ENCODE measurements around the gene SCLY. TPM values are rescaled to one million over a fixed set of nuclear protein-coding genes. Genes with fewer than 3 reads are reported as not detected.

Gene SCLY
- total and polyA plus RNA-seq, 2 of the 8 experiments (the other 6 are each of a cell fraction or from before 2014, with no cell fraction given) = 79.0 to 79.5 TPM

GRCh38 chr2:238125127-238125885 lies 64.5 kb downstream of the SCLY start:
- no peak for FAIRE-seq
- TF ChIP-seq RXRA (IDR thresholded peaks at IDR 0.05; ENCODE audit: insufficient read depth, low read depth, low read length) (no peak), HDAC6 (IDR thresholded peaks at IDR 0.05; ENCODE audit: low read depth, low read length) (no peak), POLR2AphosphoS5 (IDR thresholded peaks at IDR 0.05; ENCODE audit: low read depth, low read length) (no peak), MAFK (IDR thresholded peaks at IDR 0.05; ENCODE audit: low read depth, low read length) (no peak), TBP (IDR thresholded peaks at IDR 0.05; ENCODE audit: low read depth, low read length) (no peak), TAF1 (IDR thresholded peaks at IDR 0.05; ENCODE audit: low read depth, low read length) (no peak), ATF3 (IDR thresholded peaks at IDR 0.05; ENCODE audit: insufficient read depth, low read depth, low read length) (no peak), ZNF274 (IDR thresholded peaks at IDR 0.05; ENCODE audit: borderline replicate concordance, extremely low read depth, low read length) (no peak), SUZ12 (IDR thresholded peaks at IDR 0.05; ENCODE audit: low read length) (no peak), SRF (IDR thresholded peaks at IDR 0.05; ENCODE audit: low read depth, low read length) (no peak)

More at GRCh38 chr2:238125127-238125885, 64.5 kb downstream of the SCLY start:
- Histone ChIP-seq H4K5ac (ENCODE audit: insufficient read length, low read depth, low read length) (no peak overlapping the region), H3K56ac (replicated peaks; ENCODE audit: insufficient read length, low read depth, low read length) (no peak overlapping the region), H4K20me1 (replicated peaks in 1 of 2; ENCODE audit: control insufficient read depth in 1 of 2, insufficient read depth in 2 of 2, low read length in 2 of 2) (peaks cover 0 to 14% of the 10 kb centered on the region in 2 experiments), H4K8ac (ENCODE audit: extremely low read depth, insufficient read depth, low read length) (no peak overlapping the region), H2AFZ (ENCODE audit: low read length) (no peak overlapping the region), H2BK15ac (ENCODE audit: low read length) (no peak overlapping the region), H2AK5ac (ENCODE audit: low read depth, low read length) (0 out of 2 replicates have a peak overlapping the region, but pooled peaks have one; percentile 94), H3K4me2 (ENCODE audit: insufficient read depth in 1 of 2, low read depth in 2 of 2, low read length in 2 of 2) (no peak overlapping the region), H3K4me3 (ENCODE audit: extremely low read depth in 1 of 4, insufficient read depth in 2 of 4, low read depth in 3 of 4, low read length in 4 of 4) (no peak overlapping the region), H3K4me1 (replicated peaks in 1 of 4; ENCODE audit: control insufficient read depth in 3 of 4, insufficient read depth in 4 of 4, low read length in 3 of 4) (peaks cover 0 to 17% (median under 1%) of the 10 kb centered on the region in 4 experiments; a peak in 2 of 7 replicates), H3K23me2 (ENCODE audit: low read depth, low read length) (peaks cover 15% of the 10 kb centered on the region), H4K91ac (replicated peaks; ENCODE audit: insufficient read length, low read length) (no peak overlapping the region), H3K79me1 (ENCODE audit: low read depth, low read length) (no peaks in the 10 kb centered on the region), H3K18ac (ENCODE audit: extremely low read depth, low read length) (no peak overlapping the region), H2BK20ac (ENCODE audit: low read length) (no peak overlapping the region), H3K27ac (ENCODE audit: low read depth, low read length) (no peak overlapping the region), H3K36me3 (ENCODE audit: control insufficient read depth in 2 of 4, insufficient read depth in 4 of 4, low read length in 3 of 4) (no peaks in the 10 kb centered on the region; a peak in 1 of 8 replicates), H2BK5ac (ENCODE audit: low read depth, low read length) (no peak overlapping the region; the same call in 1 of the 2 replicates), H3K79me2 (ENCODE audit: control insufficient read depth in 1 of 2, insufficient read depth in 2 of 2, low read length in 2 of 2) (no peaks in the 10 kb centered on the region), H2BK120ac (replicated peaks; ENCODE audit: low read depth, low read length) (no peak overlapping the region), H3K14ac (ENCODE audit: insufficient read length) (no peak overlapping the region), H3K4ac (replicated peaks; ENCODE audit: insufficient read length, low read depth, low read length) (no peak overlapping the region), H3K27me3 (replicated peaks in 1 of 4; ENCODE audit: control insufficient read depth in 3 of 4, extremely low read depth in 1 of 4, insufficient read depth in 3 of 4, low read length in 3 of 4) (no peaks in the 10 kb centered on the region; a peak in 1 of 7 replicates), H2BK12ac (ENCODE audit: low read depth, low read length) (no peak overlapping the region), H3K9me3 (ENCODE audit: insufficient read depth in 2 of 2, low read depth in 1 of 2, low read length in 1 of 2) (0 out of 4 replicates have a peak, but pooled peaks cover 0 to 4% of the 10 kb centered on the region in 2 experiments), H3K9ac (replicated peaks in 1 of 4; ENCODE audit: extremely low read depth in 1 of 4, low read depth in 3 of 4, low read length in 3 of 4) (no peak overlapping the region), H3K23ac (ENCODE audit: insufficient read length) (no peak overlapping the region)
- DNase-seq (ENCODE audit: low read depth in 1 of 2, low spot score in 2 of 2) = no peak
- ChIA-PET CTCF (ENCODE audit: partially characterized antibody) (interaction anchor here (1.6 kb wide), 1 partner anchor 14 kb away, joined by 4 read pairs; no protein-coding TSS in a partner anchor), POLR2A (ENCODE audit: partially characterized antibody) (interaction anchor here (1.1 to 1.8 kb wide), 2 partner anchors 9 to 24 kb away, joined by 3 to 4 read pairs; no protein-coding TSS in a partner anchor)
- WGBS, 2 experiments (ENCODE audit: extremely low coverage in 1 of 2, insufficient coverage in 1 of 2, insufficient read length in 1 of 2, insufficient replicate concordance in 2 of 2, low coverage in 1 of 2, low lambda C conversion rate in 2 of 2, missing lambda C conversion rate in 1 of 2) = 84% methylated on average over 14 of the region's 20 CpGs; no CpG with 5 or more reads in 1 of the 2 experiments
